Measurements from ENCODE around the gene ANKS1B. TPM values are rescaled to one million over a fixed set of nuclear protein-coding genes. Genes with fewer than 3 reads are reported as not detected.
"Not testable (repeated sequence)": the region's sequence is repeated elsewhere in the genome, so short reads cannot be mapped to it uniquely, and the experiment has no call there.

ANKS1B gene
- total RNA-seq = 0.21 TPM

GRCh38 chr12:99984271-99985128 is at the start of gene ANKS1B:
TSS of gene ANKS1B (minus strand) at chr12:99984936. CDS start at chr12:99984237, 699 bp downstream.
- Histone ChIP-seq H3K9me3 (ENCODE audit: low read depth, low read length) (no peaks in the 10 kb centered on the region), H3K4me3 (ENCODE audit: low read length) (no peak within 1 kb of the TSS), H3K27me3 (ENCODE audit: insufficient read depth, low read length) (peaks cover 61% of the 10 kb centered on the region), H3K4me1 (ENCODE audit: insufficient read depth, low read length) (peaks cover 4% of the 10 kb centered on the region)

- no peaks in the 10 kb centered on the region for H3K27me3 ChIP-seq (ENCODE audit: insufficient read depth, low read length)
- no peak overlapping the region for H3K4me3 ChIP-seq (ENCODE audit: low read length)
- no peaks in the 10 kb centered on the region for H3K9me3 ChIP-seq (ENCODE audit: low read depth, low read length)
- no peaks in the 10 kb centered on the region for H3K4me1 ChIP-seq (ENCODE audit: insufficient read depth, low read length)
Measured at GRCh38 chr12:100031836-100032235, 47.1 kb upstream of the ANKS1B start.

GRCh38 chr12:100027671-100028070 is 42.9 kb upstream of the ANKS1B start:
- no peaks in the 10 kb centered on the region for H3K4me1 ChIP-seq (ENCODE audit: insufficient read depth, low read length)
- H3K27me3 ChIP-seq (ENCODE audit: insufficient read depth, low read length) = no peaks in the 10 kb centered on the region
- H3K9me3 ChIP-seq (ENCODE audit: low read depth, low read length) = no peaks in the 10 kb centered on the region
- no peak overlapping the region for H3K4me3 ChIP-seq (ENCODE audit: low read length)

GRCh38 chr12:100026241-100026640 is 41.5 kb upstream of the ANKS1B start:
- no peaks in the 10 kb centered on the region for H3K27me3 ChIP-seq (ENCODE audit: insufficient read depth, low read length)
- H3K4me3 ChIP-seq (ENCODE audit: low read length) = no peak overlapping the region
- H3K9me3 ChIP-seq (ENCODE audit: low read depth, low read length) = no peaks in the 10 kb centered on the region
- no peaks in the 10 kb centered on the region for H3K4me1 ChIP-seq (ENCODE audit: insufficient read depth, low read length)

- H3K27me3 ChIP-seq (ENCODE audit: insufficient read depth, low read length) = no peaks in the 10 kb centered on the region
- H3K9me3 ChIP-seq (ENCODE audit: low read depth, low read length) = no peaks in the 10 kb centered on the region
- H3K4me1 ChIP-seq (ENCODE audit: insufficient read depth, low read length) = no peaks in the 10 kb centered on the region
Measured at GRCh38 chr12:100024974-100025555, 40.3 kb upstream of the ANKS1B start.

GRCh38 chr12:100020370-100020769 is 35.6 kb upstream of the ANKS1B start:
- Histone ChIP-seq H3K27me3 (ENCODE audit: insufficient read depth, low read length) (no peaks in the 10 kb centered on the region), H3K4me1 (ENCODE audit: insufficient read depth, low read length) (no peaks in the 10 kb centered on the region), H3K9me3 (ENCODE audit: low read depth, low read length) (no peaks in the 10 kb centered on the region), H3K4me3 (ENCODE audit: low read length) (no peak overlapping the region)

More at GRCh38 chr12:100024974-100025555, 40.3 kb upstream of the ANKS1B start:
- H3K4me3 ChIP-seq (ENCODE audit: low read length) = no peak overlapping the region

GRCh38 chr12:100017056-100017455 is 32.3 kb upstream of the ANKS1B start:
- Histone ChIP-seq H3K4me3 (ENCODE audit: low read length) (no peak overlapping the region), H3K9me3 (ENCODE audit: low read depth, low read length) (no peaks in the 10 kb centered on the region), H3K27me3 (ENCODE audit: insufficient read depth, low read length) (no peaks in the 10 kb centered on the region), H3K4me1 (ENCODE audit: insufficient read depth, low read length) (no peaks in the 10 kb centered on the region)

- H3K27me3 ChIP-seq (ENCODE audit: insufficient read depth, low read length); H3K4me3 ChIP-seq (ENCODE audit: low read length); H3K4me1 ChIP-seq (ENCODE audit: insufficient read depth, low read length); H3K9me3 ChIP-seq (ENCODE audit: low read depth, low read length): not testable (repeated sequence)
Measured at GRCh38 chr12:100016304-100016703, 31.6 kb upstream of the ANKS1B start.

GRCh38 chr12:100005846-100006245 is 21.1 kb upstream of the ANKS1B start:
- H3K4me3 ChIP-seq (ENCODE audit: low read length); H3K9me3 ChIP-seq (ENCODE audit: low read depth, low read length); H3K27me3 ChIP-seq (ENCODE audit: insufficient read depth, low read length); H3K4me1 ChIP-seq (ENCODE audit: insufficient read depth, low read length): not testable (repeated sequence)

- Histone ChIP-seq H3K4me3 (ENCODE audit: low read length) (no peak overlapping the region), H3K4me1 (ENCODE audit: insufficient read depth, low read length) (no peaks in the 10 kb centered on the region), H3K27me3 (ENCODE audit: insufficient read depth, low read length) (no peaks in the 10 kb centered on the region), H3K9me3 (ENCODE audit: low read depth, low read length) (no peaks in the 10 kb centered on the region)
Measured at GRCh38 chr12:99997806-99998205, 13.1 kb upstream of the ANKS1B start.

- Histone ChIP-seq H3K9me3 (ENCODE audit: low read depth, low read length) (no peaks in the 10 kb centered on the region), H3K27me3 (ENCODE audit: insufficient read depth, low read length) (no peaks in the 10 kb centered on the region), H3K4me1 (ENCODE audit: insufficient read depth, low read length) (no peaks in the 10 kb centered on the region), H3K4me3 (ENCODE audit: low read length) (no peak overlapping the region)
Measured at GRCh38 chr12:99996095-99996494, 11.4 kb upstream of the ANKS1B start.

GRCh38 chr12:99985631-99986030 is 895 bp upstream of the ANKS1B start:
- Histone ChIP-seq H3K27me3 (ENCODE audit: insufficient read depth, low read length) (peaks cover 57% of the 10 kb centered on the region), H3K4me3 (ENCODE audit: low read length) (no peak overlapping the region), H3K4me1 (ENCODE audit: insufficient read depth, low read length) (peaks cover 4% of the 10 kb centered on the region), H3K9me3 (ENCODE audit: low read depth, low read length) (no peaks in the 10 kb centered on the region)

- H3K9me3 ChIP-seq (ENCODE audit: low read depth, low read length) = no peaks in the 10 kb centered on the region
- no peak overlapping the region for H3K4me3 ChIP-seq (ENCODE audit: low read length)
- peaks cover 57% of the 10 kb centered on the region for H3K27me3 ChIP-seq (ENCODE audit: insufficient read depth, low read length)
- H3K4me1 ChIP-seq (ENCODE audit: insufficient read depth, low read length) = peaks cover 4% of the 10 kb centered on the region
Measured at GRCh38 chr12:99985129-99985570, 414 bp upstream of the ANKS1B start.

GRCh38 chr12:99983456-99984258 is 1.1 kb downstream of the ANKS1B start:
- peaks cover 4% of the 10 kb centered on the region for H3K4me1 ChIP-seq (ENCODE audit: insufficient read depth, low read length)
- no peak overlapping the region for H3K4me3 ChIP-seq (ENCODE audit: low read length)
- no peaks in the 10 kb centered on the region for H3K9me3 ChIP-seq (ENCODE audit: low read depth, low read length)
- H3K27me3 ChIP-seq (ENCODE audit: insufficient read depth, low read length) = peaks cover 64% of the 10 kb centered on the region

GRCh38 chr12:99981639-99982190 is 3.0 kb downstream of the ANKS1B start:
- H3K27me3 ChIP-seq (ENCODE audit: insufficient read depth, low read length) = peaks cover 58% of the 10 kb centered on the region
- H3K4me1 ChIP-seq (ENCODE audit: insufficient read depth, low read length) = peaks cover 4% of the 10 kb centered on the region
- H3K4me3 ChIP-seq (ENCODE audit: low read length) = no peak overlapping the region
- H3K9me3 ChIP-seq (ENCODE audit: low read depth, low read length) = no peaks in the 10 kb centered on the region

Measured in mononuclear cell (primary cell).